Measurements from ENCODE around the gene PKLR. TPM values are rescaled to one million over a fixed set of nuclear protein-coding genes. Genes with fewer than 3 reads are reported as not detected.
"Not testable (repeated sequence)": the region's sequence is repeated elsewhere in the genome, so short reads cannot be mapped to it uniquely, and the experiment has no call there.

The PKLR gene
- total and polyA plus RNA-seq, 4 donors: 10.4 to 56.1 (median 40.6) TPM

GRCh38 chr1:155294520-155295182 is 6.6 kb downstream of the PKLR start:
- Histone ChIP-seq H3K27me3 (ENCODE audit: control insufficient read depth in 4 of 4, insufficient read depth in 4 of 4, low read length in 3 of 4) (no peaks in the 10 kb centered on the region), H3K27ac (ENCODE audit: low read depth in 1 of 2, low read length in 2 of 2) (no peak overlapping the region), H3K4me1 (ENCODE audit: control insufficient read depth in 4 of 4, insufficient read depth in 4 of 4, low read length in 3 of 4) (peaks cover 0 to 17% (median 4%) of the 10 kb centered on the region in 4 donors), H3K36me3 (ENCODE audit: control insufficient read depth in 4 of 4, insufficient read depth in 3 of 4, low read depth in 1 of 4, low read length in 3 of 4) (peaks cover 0 to 49% (median 27%) of the 10 kb centered on the region in 4 donors), H3K9me3 (ENCODE audit: control insufficient read depth in 4 of 4, low read length in 3 of 4) (no peaks in the 10 kb centered on the region), H3K4me3 (ENCODE audit: low read depth in 1 of 3, low read length in 3 of 3) (no peak overlapping the region), H3K9ac (ENCODE audit: low read depth in 1 of 2, low read length in 2 of 2) (no peak overlapping the region)
- TF ChIP-seq CTCF (IDR thresholded peaks at IDR 0.05; ENCODE audit: low read depth, low read length, missing input control) (no peak), JUND (IDR thresholded peaks at IDR 0.05) (no peak), FOXA1 (IDR thresholded peaks at IDR 0.05) (no peak)
- TF ChIP-seq, protein P1, sequence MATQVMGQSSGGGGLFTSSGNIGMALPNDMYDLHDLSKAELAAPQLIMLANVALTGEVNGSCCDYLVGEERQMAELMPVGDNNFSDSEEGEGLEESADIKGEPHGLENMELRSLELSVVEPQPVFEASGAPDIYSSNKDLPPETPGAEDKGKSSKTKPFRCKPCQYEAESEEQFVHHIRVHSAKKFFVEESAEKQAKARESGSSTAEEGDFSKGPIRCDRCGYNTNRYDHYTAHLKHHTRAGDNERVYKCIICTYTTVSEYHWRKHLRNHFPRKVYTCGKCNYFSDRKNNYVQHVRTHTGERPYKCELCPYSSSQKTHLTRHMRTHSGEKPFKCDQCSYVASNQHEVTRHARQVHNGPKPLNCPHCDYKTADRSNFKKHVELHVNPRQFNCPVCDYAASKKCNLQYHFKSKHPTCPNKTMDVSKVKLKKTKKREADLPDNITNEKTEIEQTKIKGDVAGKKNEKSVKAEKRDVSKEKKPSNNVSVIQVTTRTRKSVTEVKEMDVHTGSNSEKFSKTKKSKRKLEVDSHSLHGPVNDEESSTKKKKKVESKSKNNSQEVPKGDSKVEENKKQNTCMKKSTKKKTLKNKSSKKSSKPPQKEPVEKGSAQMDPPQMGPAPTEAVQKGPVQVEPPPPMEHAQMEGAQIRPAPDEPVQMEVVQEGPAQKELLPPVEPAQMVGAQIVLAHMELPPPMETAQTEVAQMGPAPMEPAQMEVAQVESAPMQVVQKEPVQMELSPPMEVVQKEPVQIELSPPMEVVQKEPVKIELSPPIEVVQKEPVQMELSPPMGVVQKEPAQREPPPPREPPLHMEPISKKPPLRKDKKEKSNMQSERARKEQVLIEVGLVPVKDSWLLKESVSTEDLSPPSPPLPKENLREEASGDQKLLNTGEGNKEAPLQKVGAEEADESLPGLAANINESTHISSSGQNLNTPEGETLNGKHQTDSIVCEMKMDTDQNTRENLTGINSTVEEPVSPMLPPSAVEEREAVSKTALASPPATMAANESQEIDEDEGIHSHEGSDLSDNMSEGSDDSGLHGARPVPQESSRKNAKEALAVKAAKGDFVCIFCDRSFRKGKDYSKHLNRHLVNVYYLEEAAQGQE (IDR thresholded peaks at IDR 0.05): no peak
- WGBS: 74% methylated on average over 46 of the region's 46 CpGs
- no peak for DNase-seq (ENCODE audit: low spot score)

- no peak overlapping the region for H3K9ac ChIP-seq (ENCODE audit: low read depth in 1 of 2, low read length in 2 of 2)
- H3K4me3 ChIP-seq (ENCODE audit: low read depth in 1 of 3, low read length in 3 of 3): no peak overlapping the region
- no peak overlapping the region for H3K27ac ChIP-seq (ENCODE audit: low read depth in 1 of 2, low read length in 2 of 2)
- TF ChIP-seq HNF4G (IDR thresholded peaks at IDR 0.05) (no peak), ZBTB33 (IDR thresholded peaks at IDR 0.05) (no peak), NR2F2 (IDR thresholded peaks at IDR 0.05) (no peak), FOXA2 (IDR thresholded peaks at IDR 0.05) (no peak), GABPA (IDR thresholded peaks at IDR 0.05 in 1 of 2, conservative IDR thresholded peaks at IDR 0.05 in 1 of 2) (no peak), RAD21 (IDR thresholded peaks at IDR 0.05) (no peak), RXRA (IDR thresholded peaks at IDR 0.05) (no peak), HNF4A (conservative IDR thresholded peaks at IDR 0.05) (no peak), FOXA1 (IDR thresholded peaks at IDR 0.05) (no peak)
- TF ChIP-seq, protein P2, sequence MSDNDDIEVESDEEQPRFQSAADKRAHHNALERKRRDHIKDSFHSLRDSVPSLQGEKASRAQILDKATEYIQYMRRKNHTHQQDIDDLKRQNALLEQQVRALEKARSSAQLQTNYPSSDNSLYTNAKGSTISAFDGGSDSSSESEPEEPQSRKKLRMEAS (IDR thresholded peaks at IDR 0.05): no peak
- TF ChIP-seq, protein P1 (IDR thresholded peaks at IDR 0.05): no peak
- no peaks in the 10 kb centered on the region for H3K9me3 ChIP-seq (ENCODE audit: control insufficient read depth in 4 of 4, low read length in 3 of 4)
- peaks cover 0 to 52% (median 29%) of the 10 kb centered on the region in 4 donors for H3K36me3 ChIP-seq (ENCODE audit: control insufficient read depth in 4 of 4, insufficient read depth in 3 of 4, low read depth in 1 of 4, low read length in 3 of 4)
- no peaks in the 10 kb centered on the region for H3K27me3 ChIP-seq (ENCODE audit: control insufficient read depth in 4 of 4, insufficient read depth in 4 of 4, low read length in 3 of 4)
- WGBS: 92% methylated on average over 17 of the region's 17 CpGs
- H3K4me1 ChIP-seq (ENCODE audit: control insufficient read depth in 4 of 4, insufficient read depth in 4 of 4, low read length in 3 of 4): peaks cover 0 to 15% (median 2%) of the 10 kb centered on the region in 4 donors
- DNase-seq (ENCODE audit: low spot score): no peak
Measured at GRCh38 chr1:155293086-155293749, 8.0 kb downstream of the PKLR start.

DNA sequence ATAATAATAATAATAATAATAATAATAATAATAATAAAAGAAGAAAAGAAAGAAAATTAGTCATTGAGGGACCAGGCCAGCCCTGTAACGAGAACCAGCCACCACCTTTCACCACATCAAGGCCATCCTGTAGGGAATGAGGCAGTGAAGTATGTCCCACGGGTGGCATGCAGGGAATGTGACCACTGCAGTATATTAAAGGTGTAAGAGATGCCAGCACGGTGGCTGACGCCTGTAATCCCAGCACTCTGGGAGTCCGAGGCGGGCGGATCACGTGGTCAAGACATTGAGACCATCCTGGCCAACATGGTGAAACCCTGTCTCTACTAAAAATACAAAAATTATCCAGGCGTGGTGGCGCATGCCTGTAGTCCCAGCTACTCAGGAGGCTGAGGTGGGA is 10.2 kb downstream of the PKLR start:
- H3K4me1 ChIP-seq (ENCODE audit: control insufficient read depth in 4 of 4, insufficient read depth in 4 of 4, low read length in 3 of 4): peaks cover 0 to 21% (median 5%) of the 10 kb centered on the region in 4 donors
- H3K27ac ChIP-seq (ENCODE audit: low read depth in 1 of 2, low read length in 2 of 2); DNase-seq (ENCODE audit: low spot score); H3K27me3 ChIP-seq (ENCODE audit: control insufficient read depth in 4 of 4, insufficient read depth in 4 of 4, low read length in 3 of 4); H3K9ac ChIP-seq (ENCODE audit: low read depth in 1 of 2, low read length in 2 of 2); H3K4me3 ChIP-seq (ENCODE audit: low read depth in 1 of 3, low read length in 3 of 3); H3K9me3 ChIP-seq (ENCODE audit: control insufficient read depth in 4 of 4, low read length in 3 of 4): not testable (repeated sequence)
- H3K36me3 ChIP-seq (ENCODE audit: control insufficient read depth in 4 of 4, insufficient read depth in 3 of 4, low read depth in 1 of 4, low read length in 3 of 4): peaks cover 0 to 50% (median 28%) of the 10 kb centered on the region in 4 donors
- 94% methylated on average over 10 of the region's 10 CpGs for WGBS
